Measurements from ENCODE around the gene MPP1.
A peak's percentile ranks its signal among the peaks of the same experiment; 100 is the strongest.
"Not testable (repeated sequence)": the region's sequence is repeated elsewhere in the genome, so short reads cannot be mapped to it uniquely, and the experiment has no call there.

MPP1 gene

GRCh38 chrX:154804957-154805695 is at the start of gene MPP1:
MPP1 (minus strand) TSS chrX:154805485; CDS start chrX:154805373, 112 bp downstream.
- DNase-seq: peak; percentile 85

GRCh38 chrX:154850957-154851611 is 45.8 kb upstream of the MPP1 start:
- DNase-seq: no peak

- DNase-seq: no peak
These were observed 35.6 kb upstream of the MPP1 start for GRCh38 chrX:154840856-154841255.

- no peak for DNase-seq
These were observed 30.9 kb upstream of the MPP1 start for GRCh38 chrX:154836163-154836562.

- no peak for DNase-seq
These were observed 29.3 kb upstream of the MPP1 start, which contains the start of gene SMIM9 for GRCh38 chrX:154834562-154834961. SMIM9 (minus strand) TSS chrX:154834662; CDS start chrX:154830856, 3,806 bp downstream.

GRCh38 chrX:154833746-154834274 is 28.5 kb upstream of the MPP1 start:
- DNase-seq: no peak

- no peak for DNase-seq
These were observed 24.7 kb upstream of the MPP1 start for GRCh38 chrX:154829926-154830442.

- no peak for DNase-seq
These were observed 23.8 kb upstream of the MPP1 start for GRCh38 chrX:154829134-154829533.

GRCh38 chrX:154828016-154828408 is 22.7 kb upstream of the MPP1 start:
- DNase-seq: no peak

- no peak for DNase-seq
These were observed 22.1 kb upstream of the MPP1 start for GRCh38 chrX:154827194-154828015.

- DNase-seq: not testable (repeated sequence)
These were observed 20.3 kb upstream of the MPP1 start for GRCh38 chrX:154825586-154825985.

GRCh38 chrX:154824638-154825037 is 19.4 kb upstream of the MPP1 start:
- DNase-seq: no peak

- no peak for DNase-seq
These were observed 16.7 kb upstream of the MPP1 start for GRCh38 chrX:154822029-154822428.

- no peak for DNase-seq
These were observed 16.2 kb upstream of the MPP1 start for GRCh38 chrX:154821523-154821922.

- DNase-seq: no peak
These were observed 14.6 kb upstream of the MPP1 start for GRCh38 chrX:154819771-154820341.

GRCh38 chrX:154818916-154819770 is 13.9 kb upstream of the MPP1 start:
- DNase-seq: no peak

GRCh38 chrX:154817048-154817618 is 11.8 kb upstream of the MPP1 start:
- DNase-seq: not testable (repeated sequence)

GRCh38 chrX:154816326-154816898 is 11.1 kb upstream of the MPP1 start:
- not testable (repeated sequence) for DNase-seq

GRCh38 chrX:154815274-154815818 is 10.1 kb upstream of the MPP1 start:
- no peak for DNase-seq

GRCh38 chrX:154813801-154814200 is 8.5 kb upstream of the MPP1 start:
- DNase-seq: no peak
